WTC11 (cell line): ENCODE results near the gene ITGA11. TPM values are rescaled to one million over a fixed set of nuclear protein-coding genes. Genes with fewer than 3 reads are reported as not detected.

Experiments used
- ATAC-seq: fragments of 200-7000 bp; cut with Tn5 transposase; 2 replicates; pipeline ENCODE4 v1.10.0; 2021; ENCODE audit warnings: mild to moderate bottlenecking, moderate library complexity
- CTCF ChIA-PET: fragments of 300-600 bp; sonication (Branson Sonifier 250); formaldehyde crosslinking; loops from one replicate; lab custom pipeline; 2021; ENCODE audit warnings: antibody characterized with exemption; lab: Charles Lee
- POLR2A ChIA-PET: fragments of 350-600 bp; sonication (Branson Sonifier 250); formaldehyde crosslinking; loops from one replicate; lab custom pipeline; 2021; ENCODE audit warnings: antibody characterized with exemption; lab: Charles Lee
- DNase-seq: peaks from one replicate; pipeline ENCODE4 v3.0.0; 2021; ENCODE audit warnings: low spot score
- H3K27ac Mint-ChIP-seq: 2 replicates; pipeline ENCODE4 v1.8.0; 2021; ENCODE audit warnings: mixed read lengths
- H3K27me3 Mint-ChIP-seq: 2 replicates; pipeline ENCODE4 v1.8.0; 2021; ENCODE audit warnings: low read depth, mild to moderate bottlenecking, moderate library complexity, mixed read lengths
- H3K36me3 Mint-ChIP-seq: 2 replicates; pipeline ENCODE4 v1.8.0; 2021; ENCODE audit warnings: mixed read lengths
- H3K4me1 Mint-ChIP-seq: 2 replicates; pipeline ENCODE4 v1.8.0; 2022; ENCODE audit warnings: mixed read lengths
- H3K4me3 Mint-ChIP-seq: 2 replicates; pipeline ENCODE4 v1.8.0; 2021; ENCODE audit warnings: mild to moderate bottlenecking, moderate library complexity, mixed read lengths
- H3K9me3 Mint-ChIP-seq: 2 replicates; pipeline ENCODE4 v1.8.0; 2021; ENCODE audit warnings: mixed read lengths
- AFF4 ChIP-seq: sonication (generic); formaldehyde crosslinking; IDR thresholded peaks from 2 replicates; pipeline ENCODE4 v1.8.1; 2023; ENCODE audit warnings: mild to moderate bottlenecking, missing genetic modification reagents, borderline replicate concordance
- CBFB ChIP-seq: sonication (generic); formaldehyde crosslinking; IDR thresholded peaks from 2 replicates; pipeline ENCODE4 v1.8.1; 2022; ENCODE audit warnings: mild to moderate bottlenecking, low read depth, missing genetic modification reagents
- E2F4 ChIP-seq: sonication (generic); formaldehyde crosslinking; IDR thresholded peaks from 2 replicates; pipeline ENCODE4 v1.8.1; 2022; ENCODE audit warnings: low read depth, mild to moderate bottlenecking, moderate library complexity, missing genetic modification reagents, borderline replicate concordance
- ELF4 ChIP-seq: sonication (generic); formaldehyde crosslinking; IDR thresholded peaks from 2 replicates; pipeline ENCODE4 v1.8.1; 2022; ENCODE audit warnings: low read depth, mild to moderate bottlenecking, moderate library complexity, missing genetic modification reagents
- FOXJ3 ChIP-seq: sonication (generic); formaldehyde crosslinking; IDR thresholded peaks from 2 replicates; pipeline ENCODE4 v1.9.0; 2021; ENCODE audit warnings: missing genetic modification reagents, mild to moderate bottlenecking, borderline replicate concordance
- FOXP4 ChIP-seq: sonication (generic); formaldehyde crosslinking; IDR thresholded peaks from 2 replicates; pipeline ENCODE4 v1.8.0; 2022; ENCODE audit warnings: mild to moderate bottlenecking, missing genetic modification reagents
- HMGA2 ChIP-seq: fragments of 250-450 bp; sonication (Bioruptor Pico); IDR thresholded peaks from 2 replicates; pipeline ENCODE4 v1.4.0; 2021; ENCODE audit warnings: mild to moderate bottlenecking, moderate library complexity
- MXD4 ChIP-seq: fragments of 250-450 bp; sonication (Bioruptor Pico); IDR thresholded peaks from 2 replicates; pipeline ENCODE4 v1.8.0; 2021; ENCODE audit warnings: mild to moderate bottlenecking, moderate library complexity, borderline replicate concordance
- MYBL2 ChIP-seq: sonication (generic); formaldehyde crosslinking; IDR thresholded peaks from 2 replicates; pipeline ENCODE4 v1.8.1; 2023; ENCODE audit warnings: mild to moderate bottlenecking, moderate library complexity, missing genetic modification reagents
- NFE2L1 ChIP-seq: sonication (generic); formaldehyde crosslinking; IDR thresholded peaks from 2 replicates; pipeline ENCODE4 v1.8.1; 2023; ENCODE audit warnings: missing genetic modification reagents
- NR2C2 ChIP-seq: sonication (generic); formaldehyde crosslinking; IDR thresholded peaks from 2 replicates; pipeline ENCODE4 v1.8.0; 2022; ENCODE audit warnings: mild to moderate bottlenecking, missing genetic modification reagents
- PREB ChIP-seq: sonication (generic); formaldehyde crosslinking; IDR thresholded peaks from 2 replicates; pipeline ENCODE4 v1.8.1; 2022; ENCODE audit warnings: mild to moderate bottlenecking, missing genetic modification reagents, moderate library complexity, borderline replicate concordance
- RELA ChIP-seq: sonication (generic); formaldehyde crosslinking; IDR thresholded peaks from 2 replicates; pipeline ENCODE4 v1.8.1; 2022; ENCODE audit warnings: missing genetic modification reagents, mild to moderate bottlenecking, borderline replicate concordance
- SMAD4 ChIP-seq: sonication (generic); formaldehyde crosslinking; IDR thresholded peaks from 2 replicates; pipeline ENCODE4 v1.8.0; 2022; ENCODE audit warnings: mild to moderate bottlenecking, missing genetic modification reagents
- TEAD1 ChIP-seq: sonication (generic); formaldehyde crosslinking; IDR thresholded peaks from 2 replicates; pipeline ENCODE4 v1.8.0; 2022; ENCODE audit warnings: mild to moderate bottlenecking, missing genetic modification reagents
- TP53 ChIP-seq: sonication (generic); formaldehyde crosslinking; IDR thresholded peaks from 2 replicates; pipeline ENCODE4 v1.8.1; 2023; ENCODE audit warnings: mild to moderate bottlenecking, missing genetic modification reagents
- ZBTB21 ChIP-seq: sonication (generic); formaldehyde crosslinking; IDR thresholded peaks from 2 replicates; pipeline ENCODE4 v1.8.1; 2023; ENCODE audit warnings: mild to moderate bottlenecking, missing genetic modification reagents, borderline replicate concordance
- ZBTB43 ChIP-seq: sonication (generic); formaldehyde crosslinking; IDR thresholded peaks from 2 replicates; pipeline ENCODE4 v1.8.1; 2023; ENCODE audit warnings: mild to moderate bottlenecking, missing genetic modification reagents
- total RNA-seq: library from RNA; stranded (reverse); gene quantifications from 3 replicates; pipeline ENCODE4 v1.2.3, GENCODE V29; 2021
- TF ChIP-seq, protein P1 (sequence below): sonication (generic); formaldehyde crosslinking; IDR thresholded peaks from 2 replicates; pipeline ENCODE4 v1.8.0; 2023; ENCODE audit warnings: missing genetic modification reagents
- TF ChIP-seq, protein P2 (sequence below): sonication (generic); formaldehyde crosslinking; IDR thresholded peaks from 2 replicates; pipeline ENCODE4 v1.8.0; 2022; ENCODE audit warnings: missing genetic modification reagents
- TF ChIP-seq, protein P3 (sequence below): fragments of 250-450 bp; sonication (Bioruptor Pico); IDR thresholded peaks from 2 replicates; pipeline ENCODE4 v1.9.0; 2021; ENCODE audit warnings: mild to moderate bottlenecking

The ITGA11 gene
- total RNA-seq, 1 experiment from 2014 or later, result 0.15 TPM

DNA sequence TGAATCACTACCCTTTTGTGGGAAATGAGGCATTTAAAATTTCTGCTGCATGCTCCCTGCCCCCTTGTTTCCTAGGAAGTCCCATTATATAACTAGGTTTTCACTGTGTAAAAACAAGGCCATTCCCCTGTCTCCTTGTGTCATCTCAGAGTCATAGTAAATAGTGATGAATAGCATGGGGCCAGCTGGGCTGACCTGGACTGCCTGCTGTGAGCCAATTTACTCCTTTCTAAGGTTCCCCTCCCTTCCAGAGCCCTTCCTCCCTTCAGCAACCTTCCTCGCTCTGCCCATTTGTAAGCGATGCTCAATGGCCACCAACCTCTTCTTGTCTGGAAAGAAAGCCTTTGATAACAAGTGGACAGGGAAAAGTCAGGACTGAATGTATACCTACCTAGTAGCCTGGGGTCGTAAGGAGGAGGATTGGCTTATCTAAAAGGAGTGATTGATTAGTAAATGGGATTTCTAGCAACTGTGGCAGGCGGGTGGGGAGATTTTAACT lies 11.7 kb downstream of the ITGA11 start (continued):
- TF ChIP-seq, protein P1, sequence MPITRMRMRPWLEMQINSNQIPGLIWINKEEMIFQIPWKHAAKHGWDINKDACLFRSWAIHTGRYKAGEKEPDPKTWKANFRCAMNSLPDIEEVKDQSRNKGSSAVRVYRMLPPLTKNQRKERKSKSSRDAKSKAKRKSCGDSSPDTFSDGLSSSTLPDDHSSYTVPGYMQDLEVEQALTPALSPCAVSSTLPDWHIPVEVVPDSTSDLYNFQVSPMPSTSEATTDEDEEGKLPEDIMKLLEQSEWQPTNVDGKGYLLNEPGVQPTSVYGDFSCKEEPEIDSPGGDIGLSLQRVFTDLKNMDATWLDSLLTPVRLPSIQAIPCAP (CRISPR knock-in tag), result no peak
- no peak for TF ChIP-seq TP53
- TF ChIP-seq ZBTB21, result no peak
- TF ChIP-seq, protein P2, sequence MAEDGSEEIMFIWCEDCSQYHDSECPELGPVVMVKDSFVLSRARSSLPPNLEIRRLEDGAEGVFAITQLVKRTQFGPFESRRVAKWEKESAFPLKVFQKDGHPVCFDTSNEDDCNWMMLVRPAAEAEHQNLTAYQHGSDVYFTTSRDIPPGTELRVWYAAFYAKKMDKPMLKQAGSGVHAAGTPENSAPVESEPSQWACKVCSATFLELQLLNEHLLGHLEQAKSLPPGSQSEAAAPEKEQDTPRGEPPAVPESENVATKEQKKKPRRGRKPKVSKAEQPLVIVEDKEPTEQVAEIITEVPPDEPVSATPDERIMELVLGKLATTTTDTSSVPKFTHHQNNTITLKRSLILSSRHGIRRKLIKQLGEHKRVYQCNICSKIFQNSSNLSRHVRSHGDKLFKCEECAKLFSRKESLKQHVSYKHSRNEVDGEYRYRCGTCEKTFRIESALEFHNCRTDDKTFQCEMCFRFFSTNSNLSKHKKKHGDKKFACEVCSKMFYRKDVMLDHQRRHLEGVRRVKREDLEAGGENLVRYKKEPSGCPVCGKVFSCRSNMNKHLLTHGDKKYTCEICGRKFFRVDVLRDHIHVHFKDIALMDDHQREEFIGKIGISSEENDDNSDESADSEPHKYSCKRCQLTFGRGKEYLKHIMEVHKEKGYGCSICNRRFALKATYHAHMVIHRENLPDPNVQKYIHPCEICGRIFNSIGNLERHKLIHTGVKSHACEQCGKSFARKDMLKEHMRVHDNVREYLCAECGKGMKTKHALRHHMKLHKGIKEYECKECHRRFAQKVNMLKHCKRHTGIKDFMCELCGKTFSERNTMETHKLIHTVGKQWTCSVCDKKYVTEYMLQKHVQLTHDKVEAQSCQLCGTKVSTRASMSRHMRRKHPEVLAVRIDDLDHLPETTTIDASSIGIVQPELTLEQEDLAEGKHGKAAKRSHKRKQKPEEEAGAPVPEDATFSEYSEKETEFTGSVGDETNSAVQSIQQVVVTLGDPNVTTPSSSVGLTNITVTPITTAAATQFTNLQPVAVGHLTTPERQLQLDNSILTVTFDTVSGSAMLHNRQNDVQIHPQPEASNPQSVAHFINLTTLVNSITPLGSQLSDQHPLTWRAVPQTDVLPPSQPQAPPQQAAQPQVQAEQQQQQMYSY (CRISPR knock-in tag), result no peak
- no peak for TF ChIP-seq PREB (CRISPR knock-in tag)
- no peak for TF ChIP-seq E2F4
- no peak for TF ChIP-seq SMAD4 (CRISPR knock-in tag)
- TF ChIP-seq MXD4 (CRISPR knock-in tag), result no peak
- TF ChIP-seq FOXP4 (CRISPR knock-in tag), result no peak
- no peak for TF ChIP-seq TEAD1 (CRISPR knock-in tag)

GRCh38 chr15:68419301-68420175 lies 12.4 kb downstream of the ITGA11 start:
- no peak for ATAC-seq
- Mint-ChIP-seq H3K4me1 (peaks cover 23% of the 10 kb centered on the region), H3K9me3 (no peaks in the 10 kb centered on the region), H3K27ac (no peak overlapping the region), H3K4me3 (no peak overlapping the region), H3K36me3 (no peaks in the 10 kb centered on the region), H3K27me3 (peaks cover 8% of the 10 kb centered on the region)
- ChIA-PET CTCF (no interaction called here), POLR2A (no interaction called here)
- DNase-seq, result no peak
- TF ChIP-seq MYBL2, result no peak
- no peak for TF ChIP-seq ZBTB43 (CRISPR knock-in tag)
- TF ChIP-seq HMGA2 (CRISPR knock-in tag), result no peak
- no peak for TF ChIP-seq ELF4 (CRISPR knock-in tag)
- TF ChIP-seq TEAD1 (CRISPR knock-in tag), result no peak
- TF ChIP-seq CBFB (CRISPR knock-in tag), result no peak
- no peak for TF ChIP-seq AFF4
- TF ChIP-seq FOXJ3 (CRISPR knock-in tag), result no peak
- no peak for TF ChIP-seq NR2C2 (CRISPR knock-in tag)
- no peak for TF ChIP-seq NFE2L1 (CRISPR knock-in tag)
- TF ChIP-seq RELA (CRISPR knock-in tag), result no peak
- TF ChIP-seq, protein P3, sequence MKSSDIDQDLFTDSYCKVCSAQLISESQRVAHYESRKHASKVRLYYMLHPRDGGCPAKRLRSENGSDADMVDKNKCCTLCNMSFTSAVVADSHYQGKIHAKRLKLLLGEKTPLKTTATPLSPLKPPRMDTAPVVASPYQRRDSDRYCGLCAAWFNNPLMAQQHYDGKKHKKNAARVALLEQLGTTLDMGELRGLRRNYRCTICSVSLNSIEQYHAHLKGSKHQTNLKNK, result no peak
